ENCODE measurements around the gene ZBTB47. TPM values are rescaled to one million over a fixed set of nuclear protein-coding genes. Genes with fewer than 3 reads are reported as not detected.

The ZBTB47 gene
- total and polyA plus RNA-seq, 2 donors (not counting 3 experiments of a cell fraction or from before 2014, with no cell fraction given) = 10.6 to 14.5 TPM

DNA sequence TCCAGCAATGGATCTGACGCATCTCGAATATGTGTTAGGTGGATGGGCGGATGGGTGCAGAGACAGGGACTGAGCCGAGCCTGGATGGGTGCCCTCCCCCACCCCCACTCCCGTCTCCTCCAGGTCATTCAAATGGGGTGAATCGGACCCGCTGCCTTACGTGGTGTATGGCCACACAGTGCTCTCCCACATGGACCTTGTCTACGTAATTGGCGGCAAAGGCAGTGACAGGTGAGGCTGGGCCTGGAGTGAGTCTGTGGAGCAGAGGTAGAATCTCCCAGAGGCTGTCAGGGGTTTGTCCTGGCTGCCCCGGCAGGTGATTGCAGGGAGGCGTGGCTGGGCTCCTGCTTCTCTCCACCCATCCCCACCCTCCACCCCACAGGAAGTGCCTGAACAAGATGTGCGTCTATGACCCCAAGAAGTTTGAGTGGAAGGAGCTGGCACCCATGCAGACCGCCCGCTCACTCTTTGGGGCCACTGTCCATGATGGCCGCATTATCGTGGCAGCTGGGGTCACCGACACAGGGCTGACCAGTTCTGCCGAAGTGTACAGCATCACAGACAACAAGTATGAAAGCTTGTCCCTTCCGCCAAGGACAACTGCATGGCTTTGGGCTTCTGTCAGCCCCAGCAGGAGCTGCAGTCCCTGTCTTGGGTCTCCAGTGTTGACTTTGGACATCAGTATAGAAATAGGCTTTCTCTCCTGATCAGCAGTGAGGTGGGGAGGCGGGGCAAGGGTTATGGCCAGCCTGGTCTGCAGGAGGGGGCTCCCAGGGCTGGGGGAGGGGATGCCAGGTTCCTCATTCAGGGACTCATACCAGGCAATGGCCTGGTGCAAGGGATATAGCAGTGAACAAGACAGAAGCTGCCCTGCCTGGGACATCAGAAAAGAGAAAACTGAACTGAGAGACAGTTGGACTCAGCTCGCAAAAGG lies 35.3 kb downstream of the ZBTB47 start:
- Histone ChIP-seq H3K36me3 (ENCODE audit: control insufficient read depth in 2 of 2, extremely low read depth in 1 of 2, insufficient read depth in 2 of 2, low read length in 2 of 2) (no peaks in the 10 kb centered on the region), H3K4me2 (ENCODE audit: insufficient read depth, low read length) (no peak overlapping the region), H3K27me3 (ENCODE audit: control insufficient read depth in 2 of 2, insufficient read depth in 2 of 2, low read length in 2 of 2) (peaks cover 12 to 16% of the 10 kb centered on the region in 2 experiments), H4K20me1 (replicated peaks; ENCODE audit: control insufficient read depth, extremely low read depth, insufficient read depth, low read length) (no peaks in the 10 kb centered on the region), H3K27ac (ENCODE audit: insufficient read depth, low read depth, low read length) (no peak overlapping the region), H3K79me2 (ENCODE audit: control insufficient read depth, insufficient read depth, low read length) (no peaks in the 10 kb centered on the region), H3K4me3 (replicated peaks in 1 of 3; ENCODE audit: insufficient read depth in 1 of 3, low read depth in 1 of 3, low read length in 3 of 3) (no peak overlapping the region), H3K9me1 (replicated peaks; ENCODE audit: control insufficient read depth, extremely low read depth, insufficient read depth, low read length) (no peaks in the 10 kb centered on the region), H3K9me3 (replicated peaks; ENCODE audit: control insufficient read depth, insufficient read depth, low read length) (no peaks in the 10 kb centered on the region), H2AFZ (ENCODE audit: low read depth, low read length) (no peak overlapping the region), H3K4me1 (ENCODE audit: control insufficient read depth, extremely low read depth, insufficient read depth, low read length) (no peaks in the 10 kb centered on the region), H3K9ac (replicated peaks; ENCODE audit: extremely low read depth, insufficient read depth, low read length) (no peak overlapping the region)
- TF ChIP-seq FOS (IDR thresholded peaks at IDR 0.05; ENCODE audit: borderline replicate concordance, insufficient read depth, low read length) (no peak), MYC (IDR thresholded peaks at IDR 0.05; ENCODE audit: low read depth, low read length) (no peak), POLR2AphosphoS5 (IDR thresholded peaks at IDR 0.05; ENCODE audit: insufficient read depth, low read depth, low read length) (no peak), GATA2 (IDR thresholded peaks at IDR 0.05; ENCODE audit: insufficient read depth, insufficient read length, low read depth, low read length) (no peak), EZH2 (IDR thresholded peaks at IDR 0.05; ENCODE audit: borderline replicate concordance, low read depth, low read length, severe bottlenecking) (no peak), POLR2A (IDR thresholded peaks at IDR 0.05; ENCODE audit: low read depth, low read length) (no peak), JUN (IDR thresholded peaks at IDR 0.05; ENCODE audit: borderline replicate concordance, insufficient read depth, insufficient read length, low read depth) (no peak), CTCF (IDR thresholded peaks at IDR 0.05; ENCODE audit: extremely low read depth in 1 of 2, insufficient read depth in 1 of 2, low read depth in 1 of 2, low read length in 2 of 2) (no peak), MAX (IDR thresholded peaks at IDR 0.05; ENCODE audit: insufficient read depth, insufficient read length) (no peak)
- intact Hi-C loops (cut with micrococcal nuclease) = no loop called here
- no TSS peak for BruUV-seq (replicated peaks)
- POLR2A ChIA-PET = no interaction called here
- CTCF ChIA-PET = no interaction called here
- dilution Hi-C loops (cut with MboI; ENCODE audit: extremely low pct_ligation_motif_present, low sequenced_read_pairs) = no loop called here
- DNase-seq (ENCODE audit: low read depth, low spot score) (no peak), FAIRE-seq (no peak)
